ENCODE measurements around the gene FBXL19. TPM values are rescaled to one million over a fixed set of nuclear protein-coding genes. Genes with fewer than 3 reads are reported as not detected.

FBXL19 gene
- total and polyA plus RNA-seq, 2 of the 13 experiments (the other 11 are each of a cell fraction or from before 2014, with no cell fraction given): 6.0 to 13.7 TPM

GRCh38 chr16:30896889-30897733 is 26.3 kb upstream of the FBXL19 start:
- peaks cover 8% of the 10 kb centered on the region for H3K79me2 ChIP-seq (ENCODE audit: insufficient read depth, low read length)
- H3K9ac ChIP-seq (ENCODE audit: insufficient read depth, low read depth, low read length): peak overlapping the region; percentile 70
- in situ Hi-C loops (cut with HindIII; ENCODE audit: extremely low pct_ligation_motif_present, low pct_unique_long_range_greater_than_20kb): loop anchor here (10.0 kb wide), 1 partner anchor 52 kb away; no protein-coding TSS in a partner anchor
- ChIA-PET POLR2A (interaction anchor here (0.6 to 2.2 kb wide), 8 partner anchors 17 to 479 kb away, joined by 3 to 18 read pairs (median 4); partner anchors contain the start of genes FBXL19 and SRCAP), CTCF (ENCODE audit: low intra/inter-chr PET ratio, low total read pairs) (no interaction called here)
- no peaks in the 10 kb centered on the region for H3K9me3 ChIP-seq (ENCODE audit: low read length)
- no peak overlapping the region for H2AFZ ChIP-seq (ENCODE audit: low read length)
- H4K20me1 ChIP-seq (ENCODE audit: insufficient read depth, low read length): no peaks in the 10 kb centered on the region
- no TSS peak for BruUV-seq (replicated peaks)
- intact Hi-C loops (cut with micrococcal nuclease; ENCODE audit: unreplicated experiment): loop anchor here (2.0 kb wide), 1 partner anchor 22 kb away; no protein-coding TSS in a partner anchor
- FAIRE-seq (no peak), DNase-seq (ENCODE audit: low spot score) (peak; percentile 87), ATAC-seq (peak; percentile 65)
- H3K4me2 ChIP-seq (ENCODE audit: low read depth, low read length): peak overlapping the region; percentile 88
- H3K36me3 ChIP-seq (replicated peaks in 1 of 2; ENCODE audit: control insufficient read depth in 1 of 2, insufficient read depth in 2 of 2, low read length in 2 of 2): no peaks in the 10 kb centered on the region
- H3K4me3 ChIP-seq (replicated peaks in 1 of 3; ENCODE audit: insufficient read depth in 1 of 3, low read depth in 2 of 3, low read length in 3 of 3): peak overlapping the region; percentile 64 to 84 (median 64)
- no peaks in the 10 kb centered on the region for H3K27me3 ChIP-seq (ENCODE audit: control insufficient read depth in 1 of 2, insufficient read depth in 2 of 2, low read length in 2 of 2)
- peaks cover 85% of the 10 kb centered on the region for H3K4me1 ChIP-seq (ENCODE audit: insufficient read depth, low read length)
- H3K27ac ChIP-seq (ENCODE audit: extremely low read length, insufficient read depth, low read length): peak overlapping the region; percentile 70
- 24% methylated on average over 30 of the region's 31 CpGs for WGBS (ENCODE audit: low lambda C conversion rate)
- TF ChIP-seq ZNF263 (CRISPR knock-in tag; IDR thresholded peaks at IDR 0.05) (no peak), ZNF616 (CRISPR knock-in tag; IDR thresholded peaks at IDR 0.05; ENCODE audit: low read depth) (no peak), PRPF4 (IDR thresholded peaks at IDR 0.05; ENCODE audit: low read depth, low read length, poor library complexity, severe bottlenecking) (no peak), ZNF468 (CRISPR knock-in tag; IDR thresholded peaks at IDR 0.05) (peak; percentile 54; the same call in 1 of the 2 replicates), PAXIP1 (CRISPR knock-in tag; conservative IDR thresholded peaks at IDR 0.05) (no peak), EED (CRISPR knock-in tag; IDR thresholded peaks at IDR 0.05) (no peak), ZNF33B (CRISPR knock-in tag; IDR thresholded peaks at IDR 0.05) (no peak), ZNF891 (CRISPR knock-in tag; IDR thresholded peaks at IDR 0.05) (peak; percentile 12; the same call in 1 of the 2 replicates), HNRNPH1 (optimal IDR thresholded peaks at IDR 0.05; ENCODE audit: low read depth, low read length) (no peak), HOXA5 (CRISPR knock-in tag; IDR thresholded peaks at IDR 0.05) (no peak), ZNF615 (CRISPR knock-in tag; IDR thresholded peaks at IDR 0.05; ENCODE audit: borderline replicate concordance) (no peak), MLXIP (CRISPR knock-in tag; IDR thresholded peaks at IDR 0.05; ENCODE audit: borderline replicate concordance) (no peak), ZKSCAN8 (CRISPR knock-in tag; IDR thresholded peaks at IDR 0.05; ENCODE audit: borderline replicate concordance) (0 out of 2 replicates have a peak, but pooled peaks have one; percentile 29), FOXA3 (CRISPR knock-in tag; IDR thresholded peaks at IDR 0.05) (no peak), ZNF143 (CRISPR knock-in tag; IDR thresholded peaks at IDR 0.05) (peak; percentile 99), SOX13 (IDR thresholded peaks at IDR 0.05) (no peak), SOX13 (CRISPR knock-in tag; conservative IDR thresholded peaks at IDR 0.05 in 1 of 2, IDR thresholded peaks at IDR 0.05 in 1 of 2) (0 out of 4 replicates have a peak, but pooled peaks of 1 of the 2 experiments have one; percentile 31), CEBPB (IDR thresholded peaks at IDR 0.05; ENCODE audit: borderline replicate concordance, low read depth, low read length) (no peak)

All from HepG2 (cell line).